ENCODE results near the gene SYDE1.

Gene SYDE1

GRCh38 chr19:15155296-15155695 lies 48.1 kb downstream of the SYDE1 start:
- no peak for TF ChIP-seq CTCF (conservative IDR thresholded peaks at IDR 0.05; ENCODE audit: low read depth, low read length)
- no peak overlapping the region for H3K4me3 ChIP-seq (ENCODE audit: low read depth, low read length)
- no peak for DNase-seq (ENCODE audit: low read depth)

GRCh38 chr19:15156391-15156790 lies 49.2 kb downstream of the SYDE1 start:
- no peak for TF ChIP-seq CTCF (conservative IDR thresholded peaks at IDR 0.05; ENCODE audit: low read depth, low read length)
- no peak for DNase-seq (ENCODE audit: low read depth)
- no peak overlapping the region for H3K4me3 ChIP-seq (ENCODE audit: low read depth, low read length)

GRCh38 chr19:15159251-15159650 lies 52.0 kb downstream of the SYDE1 start:
- peak; percentile 43 for DNase-seq (ENCODE audit: low read depth)
- TF ChIP-seq CTCF (conservative IDR thresholded peaks at IDR 0.05; ENCODE audit: low read depth, low read length), result no peak

GRCh38 chr19:15161028-15161984 lies 54.1 kb downstream of the SYDE1 start:
- no peak overlapping the region for H3K4me3 ChIP-seq (ENCODE audit: low read depth, low read length)
- TF ChIP-seq CTCF (conservative IDR thresholded peaks at IDR 0.05; ENCODE audit: low read depth, low read length), result peak; percentile 59
- DNase-seq (ENCODE audit: low read depth), result peak; percentile 47

More at GRCh38 chr19:15159251-15159650, 52.0 kb downstream of the SYDE1 start:
- H3K4me3 ChIP-seq (ENCODE audit: low read depth, low read length), result no peak overlapping the region
